Glutamatergic neuron (in vitro differentiated cells): Measurements from ENCODE around the gene RFTN2. TPM values are rescaled to one million over a fixed set of nuclear protein-coding genes. Genes with fewer than 3 reads are reported as not detected.

Source experiments
- DNase-seq: peaks from one replicate; pipeline ENCODE4 v3.0.0; 2022
- H3K27ac Mint-ChIP-seq: one replicate; pipeline ENCODE4 v1.8.0; 2020; ENCODE audit warnings: mild to moderate bottlenecking, mixed read lengths, inconsistent platforms; ENCODE audit not compliant: unreplicated experiment
- H3K27me3 Mint-ChIP-seq: one replicate; pipeline ENCODE4 v1.8.0; 2020; ENCODE audit warnings: mild to moderate bottlenecking, moderate library complexity, mixed read lengths, inconsistent platforms; ENCODE audit not compliant: unreplicated experiment
- H3K36me3 Mint-ChIP-seq: one replicate; pipeline ENCODE4 v1.8.0; 2020; ENCODE audit warnings: mild to moderate bottlenecking, mixed read lengths, inconsistent platforms; ENCODE audit not compliant: unreplicated experiment
- H3K4me1 Mint-ChIP-seq: one replicate; pipeline ENCODE4 v1.8.0; 2020; ENCODE audit warnings: mild to moderate bottlenecking, low read depth, mixed read lengths, inconsistent platforms; ENCODE audit not compliant: unreplicated experiment
- H3K4me3 Mint-ChIP-seq: one replicate; pipeline ENCODE4 v1.8.0; 2020; ENCODE audit warnings: mild to moderate bottlenecking, mixed read lengths, inconsistent platforms; ENCODE audit not compliant: unreplicated experiment
- H3K9me3 Mint-ChIP-seq: one replicate; pipeline ENCODE4 v1.8.0; 2020; ENCODE audit warnings: mild to moderate bottlenecking, moderate library complexity, mixed read lengths, inconsistent platforms; ENCODE audit not compliant: unreplicated experiment
- CTCF ChIP-seq: fragments of 200-600 bp; sonication (generic); IDR thresholded peaks from one replicate; pipeline ENCODE4 v1.5.0; 2021; ENCODE audit not compliant: partially characterized antibody, unreplicated experiment
- total RNA-seq: library from RNA; stranded (reverse); fragmentation: NEBNext Ultra II Directional; extraction: Animal tissue kit (Norgen Biotek cat#: 25700); gene quantifications from one replicate; pipeline ENCODE4 v1.2.1, GENCODE V29; 2021; ENCODE audit not compliant: unreplicated experiment

RFTN2 gene
- total RNA-seq, 1 donor from 2014 or later = 2.5 TPM

- Mint-ChIP-seq H3K9me3 (no peaks in the 10 kb centered on the region), H3K4me3 (no peak overlapping the region), H3K4me1 (no peaks in the 10 kb centered on the region), H3K27ac (no peak overlapping the region), H3K27me3 (no peaks in the 10 kb centered on the region), H3K36me3 (no peaks in the 10 kb centered on the region)
- TF ChIP-seq CTCF = no peak
- DNase-seq = no peak
These were observed 60.9 kb downstream of the RFTN2 start for GRCh38 chr2:197614532-197614931.

- no peak for TF ChIP-seq CTCF
- Mint-ChIP-seq H3K27me3 (no peaks in the 10 kb centered on the region), H3K4me3 (no peak overlapping the region), H3K27ac (no peak overlapping the region), H3K4me1 (no peaks in the 10 kb centered on the region), H3K36me3 (no peaks in the 10 kb centered on the region), H3K9me3 (no peaks in the 10 kb centered on the region)
- no peak for DNase-seq
These were observed 61.8 kb downstream of the RFTN2 start for GRCh38 chr2:197613509-197613987.

- DNase-seq = no peak
These were observed 69.2 kb downstream of the RFTN2 start for GRCh38 chr2:197606180-197606579.

GRCh38 chr2:197604117-197604860 lies 71.1 kb downstream of the RFTN2 start:
- TF ChIP-seq CTCF = no peak
- no peak for DNase-seq
- peaks cover 2% of the 10 kb centered on the region for H3K9me3 Mint-ChIP-seq
- H3K36me3 Mint-ChIP-seq = no peaks in the 10 kb centered on the region
- peaks cover under 1% of the 10 kb centered on the region for H3K27me3 Mint-ChIP-seq
- H3K4me1 Mint-ChIP-seq = no peaks in the 10 kb centered on the region
- no peak overlapping the region for H3K27ac Mint-ChIP-seq
- H3K4me3 Mint-ChIP-seq = no peak overlapping the region

More at GRCh38 chr2:197606180-197606579, 69.2 kb downstream of the RFTN2 start:
- Mint-ChIP-seq H3K27me3 (no peaks in the 10 kb centered on the region), H3K36me3 (no peaks in the 10 kb centered on the region), H3K4me1 (no peaks in the 10 kb centered on the region), H3K9me3 (peaks cover 2% of the 10 kb centered on the region), H3K27ac (no peak overlapping the region), H3K4me3 (no peak overlapping the region)
- no peak for TF ChIP-seq CTCF

- Mint-ChIP-seq H3K4me1 (no peaks in the 10 kb centered on the region), H3K27ac (no peak overlapping the region), H3K36me3 (no peaks in the 10 kb centered on the region), H3K4me3 (no peak overlapping the region), H3K9me3 (no peaks in the 10 kb centered on the region), H3K27me3 (peaks cover 2% of the 10 kb centered on the region)
- no peak for TF ChIP-seq CTCF
- DNase-seq = no peak
These were observed 73.7 kb downstream of the RFTN2 start for GRCh38 chr2:197601726-197602125.
